MCF 10A (cell line): ENCODE data around the gene REXO1. TPM values are rescaled to one million over a fixed set of nuclear protein-coding genes. Genes with fewer than 3 reads are reported as not detected.

Source experiments
- BruUV-seq: library from RNA; stranded (reverse); fragments of 400-500 nt; replicated peaks from 2 replicates; lab custom pipeline; 2021; lab: Mats Ljungman, UMichigan
- CTCF ChIA-PET: fragments of 300-600 bp; sonication (Branson Sonifier 250); formaldehyde crosslinking; extraction: SDS; loops from one replicate; lab custom pipeline; 2021; ENCODE audit warnings: antibody characterized with exemption, inconsistent platforms; lab: Yijun Ruan, JAX
- POLR2A ChIA-PET: fragments of 300-600, 350-650 bp; sonication (Branson Sonifier 250); formaldehyde crosslinking; extraction: SDS; loops from one replicate; lab custom pipeline; 2020; ENCODE audit warnings: antibody characterized with exemption, inconsistent platforms; lab: Yijun Ruan, JAX
- DNase-seq: peaks from one replicate; pipeline ENCODE4 v3.0.0-alpha.2; 2018; ENCODE audit not compliant: unreplicated experiment
- H3K27ac Mint-ChIP-seq: one replicate; pipeline ENCODE4 v1.8.0; 2022; ENCODE audit warnings: mild to moderate bottlenecking, low read depth, mixed read lengths; ENCODE audit not compliant: unreplicated experiment
- H3K27me3 Mint-ChIP-seq: one replicate; pipeline ENCODE4 v1.8.0; 2022; ENCODE audit warnings: mixed read lengths; ENCODE audit not compliant: insufficient read depth, unreplicated experiment
- H3K36me3 Mint-ChIP-seq: one replicate; pipeline ENCODE4 v1.8.0; 2022; ENCODE audit warnings: mild to moderate bottlenecking, moderate library complexity, mixed read lengths; ENCODE audit not compliant: insufficient read depth, unreplicated experiment
- H3K4me1 Mint-ChIP-seq: one replicate; pipeline ENCODE4 v1.8.0; 2022; ENCODE audit warnings: mixed read lengths; ENCODE audit not compliant: insufficient read depth, unreplicated experiment
- H3K4me3 Mint-ChIP-seq: one replicate; pipeline ENCODE4 v1.8.0; 2022; ENCODE audit warnings: mild to moderate bottlenecking, moderate library complexity, mixed read lengths; ENCODE audit not compliant: unreplicated experiment
- H3K9me3 Mint-ChIP-seq: one replicate; pipeline ENCODE4 v1.8.0; 2022; ENCODE audit warnings: mixed read lengths; ENCODE audit not compliant: unreplicated experiment
- intact Hi-C: fragments of 100-400 bp; cut with micrococcal nuclease; formaldehyde crosslinking; loops from 2 replicates; pipeline ENCODE4 v1.14.1; 2022
- total RNA-seq: library from RNA; stranded (reverse); gene quantifications from 2 replicates; pipeline ENCODE4 v1.2.3, GENCODE V29; 2022
- TF ChIP-seq, protein P1 (sequence below): fragments of 200-600 bp; IDR thresholded peaks from one replicate; pipeline ENCODE4 v1.8.0; 2022; ENCODE audit warnings: antibody characterized with exemption, mild to moderate bottlenecking; ENCODE audit not compliant: unreplicated experiment

The REXO1 gene
- total RNA-seq, 1 experiment from 2014 or later, result 36.4 TPM

DNA sequence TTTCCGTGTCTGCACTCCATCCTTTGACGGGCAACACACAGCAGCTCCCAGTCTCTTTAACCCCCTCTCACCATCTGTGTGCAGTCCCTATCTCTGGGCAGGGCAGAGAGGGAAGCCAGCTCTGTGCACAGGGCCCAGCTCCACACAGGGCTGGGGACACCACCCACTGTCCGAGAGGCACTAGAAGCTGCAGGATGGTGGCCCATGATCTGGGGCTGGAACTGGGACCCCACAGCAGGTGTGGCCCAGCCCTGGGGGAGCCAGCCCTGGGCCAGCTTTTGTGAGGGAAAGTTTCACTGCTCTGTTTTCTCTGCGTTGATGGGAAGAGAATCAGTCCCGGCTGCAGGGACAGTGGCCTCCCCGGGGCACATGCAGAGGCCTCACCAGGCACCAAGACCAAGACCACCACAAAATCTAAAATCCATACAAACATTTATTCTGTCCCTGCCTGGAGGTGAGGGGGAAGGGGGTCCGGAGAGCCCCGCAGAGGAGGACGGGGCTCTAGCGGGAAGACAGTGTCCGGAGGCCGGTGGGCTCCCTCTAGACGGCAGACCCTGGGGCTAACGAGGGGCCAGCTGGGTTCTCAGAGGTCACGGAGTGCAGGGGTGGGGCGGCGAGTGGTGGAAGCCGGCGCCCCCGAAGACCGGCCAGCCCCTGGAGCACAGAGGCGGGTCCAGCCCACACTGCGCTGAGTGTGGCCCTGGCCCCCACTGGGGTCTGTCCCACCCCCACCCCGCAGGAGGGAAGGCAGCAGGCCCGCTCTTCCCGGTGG, 33.3 kb downstream of the REXO1 start:
- CTCF ChIA-PET, result interaction anchor here (0.6 to 2.1 kb wide), 5 partner anchors 11 to 269 kb away, joined by 3 to 15 read pairs (median 7); no protein-coding TSS in a partner anchor
- H3K36me3 Mint-ChIP-seq, result peaks cover 32% of the 10 kb centered on the region
- no peak for DNase-seq
- H3K9me3 Mint-ChIP-seq, result no peaks in the 10 kb centered on the region
- intact Hi-C loops, result no loop called here
- TF ChIP-seq, protein P1, sequence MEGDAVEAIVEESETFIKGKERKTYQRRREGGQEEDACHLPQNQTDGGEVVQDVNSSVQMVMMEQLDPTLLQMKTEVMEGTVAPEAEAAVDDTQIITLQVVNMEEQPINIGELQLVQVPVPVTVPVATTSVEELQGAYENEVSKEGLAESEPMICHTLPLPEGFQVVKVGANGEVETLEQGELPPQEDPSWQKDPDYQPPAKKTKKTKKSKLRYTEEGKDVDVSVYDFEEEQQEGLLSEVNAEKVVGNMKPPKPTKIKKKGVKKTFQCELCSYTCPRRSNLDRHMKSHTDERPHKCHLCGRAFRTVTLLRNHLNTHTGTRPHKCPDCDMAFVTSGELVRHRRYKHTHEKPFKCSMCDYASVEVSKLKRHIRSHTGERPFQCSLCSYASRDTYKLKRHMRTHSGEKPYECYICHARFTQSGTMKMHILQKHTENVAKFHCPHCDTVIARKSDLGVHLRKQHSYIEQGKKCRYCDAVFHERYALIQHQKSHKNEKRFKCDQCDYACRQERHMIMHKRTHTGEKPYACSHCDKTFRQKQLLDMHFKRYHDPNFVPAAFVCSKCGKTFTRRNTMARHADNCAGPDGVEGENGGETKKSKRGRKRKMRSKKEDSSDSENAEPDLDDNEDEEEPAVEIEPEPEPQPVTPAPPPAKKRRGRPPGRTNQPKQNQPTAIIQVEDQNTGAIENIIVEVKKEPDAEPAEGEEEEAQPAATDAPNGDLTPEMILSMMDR, result no peak
- no peaks in the 10 kb centered on the region for H3K27me3 Mint-ChIP-seq
- no peak overlapping the region for H3K4me3 Mint-ChIP-seq
- H3K27ac Mint-ChIP-seq, result no peak overlapping the region
- H3K4me1 Mint-ChIP-seq, result peaks cover 16% of the 10 kb centered on the region
- POLR2A ChIA-PET, result interaction anchor here (0.6 to 1.2 kb wide), 2 partner anchors 11 to 31 kb away, joined by 3 read pairs; no protein-coding TSS in a partner anchor
- no TSS peak for BruUV-seq

GRCh38 chr19:1814391-1814790, 33.9 kb downstream of the REXO1 start:
- intact Hi-C loops, result no loop called here
- TF ChIP-seq, protein P1, result no peak
- BruUV-seq, result no TSS peak
- DNase-seq, result no peak
- ChIA-PET CTCF (interaction anchor here (0.6 to 2.1 kb wide), 5 partner anchors 12 to 268 kb away, joined by 3 to 15 read pairs (median 7); no protein-coding TSS in a partner anchor), POLR2A (interaction anchor here (0.6 to 1.2 kb wide), 2 partner anchors 12 to 193 kb away, joined by 3 read pairs; no protein-coding TSS in a partner anchor)
- no peak overlapping the region for H3K4me3 Mint-ChIP-seq
- H3K9me3 Mint-ChIP-seq, result no peaks in the 10 kb centered on the region
- no peaks in the 10 kb centered on the region for H3K27me3 Mint-ChIP-seq
- H3K36me3 Mint-ChIP-seq, result peaks cover 30% of the 10 kb centered on the region
- H3K4me1 Mint-ChIP-seq, result peaks cover 16% of the 10 kb centered on the region
- no peak overlapping the region for H3K27ac Mint-ChIP-seq

DNA sequence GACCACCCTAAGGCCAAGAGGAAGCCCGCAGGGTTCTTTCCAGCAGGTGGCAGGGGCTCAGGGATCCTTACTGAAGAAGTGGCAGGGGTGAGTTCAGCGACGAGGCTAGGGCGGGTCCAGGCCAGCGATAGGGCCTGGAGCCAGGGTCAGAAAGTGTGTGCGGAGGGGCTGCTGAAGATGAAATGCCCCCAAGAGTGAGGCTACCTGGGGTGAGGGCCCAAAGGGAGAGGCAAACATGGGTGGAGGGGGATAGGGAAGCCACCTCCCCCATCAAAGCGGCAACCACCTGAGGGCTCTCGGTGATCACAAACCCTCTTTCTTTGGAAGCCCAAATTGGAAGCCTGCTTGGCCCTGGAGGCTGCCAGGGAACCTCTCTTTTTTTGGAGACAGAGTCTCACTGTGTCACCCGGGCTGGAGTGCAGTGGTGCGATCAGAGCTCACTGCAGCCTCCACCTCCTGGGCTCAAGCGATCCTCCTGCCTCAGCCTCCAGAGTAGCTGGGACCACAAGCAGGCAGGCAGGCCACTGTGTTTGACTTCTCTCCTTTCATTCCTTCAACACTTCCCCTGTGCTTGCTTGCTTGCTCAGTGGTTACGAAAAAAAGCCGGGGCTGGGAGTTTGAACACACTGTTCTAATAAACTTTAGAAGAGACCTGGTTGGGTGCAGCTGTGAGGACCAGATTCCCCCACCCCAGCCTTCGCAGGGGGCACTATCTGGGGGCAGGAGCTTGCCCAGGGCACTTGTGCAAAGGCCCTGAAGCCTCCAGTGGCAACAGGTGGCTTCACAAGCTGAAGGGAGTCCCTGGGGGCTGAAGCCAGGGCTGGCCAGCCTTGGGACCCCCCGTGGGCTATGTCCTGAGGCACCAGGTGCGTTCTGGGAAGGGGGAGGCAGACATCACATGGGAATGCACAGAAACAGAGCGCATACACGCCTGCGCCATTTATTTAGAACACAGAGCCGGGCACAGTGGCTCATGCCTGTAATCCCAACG, 34.8 kb downstream of the REXO1 start:
- Mint-ChIP-seq H3K27ac (peak overlapping the region; percentile 98), H3K27me3 (no peaks in the 10 kb centered on the region), H3K4me1 (peaks cover 16% of the 10 kb centered on the region), H3K4me3 (peak overlapping the region; percentile 93), H3K36me3 (peaks cover 34% of the 10 kb centered on the region), H3K9me3 (no peaks in the 10 kb centered on the region)
- TF ChIP-seq, protein P1, result no peak
- DNase-seq, result no peak
- intact Hi-C loops, result no loop called here
- CTCF ChIA-PET, result interaction anchor here (0.6 to 2.1 kb wide), 7 partner anchors 13 to 1242 kb away, joined by 3 to 15 read pairs (median 6); no protein-coding TSS in a partner anchor
- BruUV-seq, result no TSS peak
- POLR2A ChIA-PET, result interaction anchor here (0.6 to 1.2 kb wide), 3 partner anchors 12 to 193 kb away, joined by 3 to 5 read pairs (median 3); partner anchors contain the start of gene TCF3
